Measurements from ENCODE around the gene PLXNA4. TPM values are rescaled to one million over a fixed set of nuclear protein-coding genes. Genes with fewer than 3 reads are reported as not detected.

The PLXNA4 gene
- total and polyA plus RNA-seq, 4 donors, result 0.63 to 4.6 (median 2.1) TPM

GRCh38 chr7:132226046-132226956 is 350.0 kb downstream of the PLXNA4 start:
- Histone ChIP-seq H3K9ac (ENCODE audit: insufficient read depth in 1 of 2, low read length in 2 of 2) (no peak overlapping the region), H3K4me1 (ENCODE audit: control insufficient read depth in 5 of 5, insufficient read depth in 5 of 5, low read length in 5 of 5) (no peaks in the 10 kb centered on the region), H3K4me3 (no peak overlapping the region), H3K27ac (ENCODE audit: low read depth in 1 of 2, low read length in 1 of 2) (no peak overlapping the region), H3K36me3 (ENCODE audit: control insufficient read depth in 4 of 4, insufficient read depth in 4 of 4, low read length in 4 of 4) (peaks cover 0 to 2% (median 0%) of the 10 kb centered on the region in 4 donors), H3K27me3 (ENCODE audit: control insufficient read depth in 3 of 3, insufficient read depth in 3 of 3, low read length in 2 of 3) (no peaks in the 10 kb centered on the region), H3K9me3 (ENCODE audit: control insufficient read depth in 4 of 4, insufficient read depth in 3 of 4, low read length in 3 of 4) (no peaks in the 10 kb centered on the region)
- 70 to 78% methylated on average over 11 of the region's 11 CpGs for WGBS, 2 donors
- ATAC-seq (ENCODE audit: insufficient read depth, low FRiP score), result no peak
- peak in 2 of 3 donors; percentile 36 to 52 for DNase-seq
- no peak for TF ChIP-seq CTCF (IDR thresholded peaks at IDR 0.05; ENCODE audit: control extremely low read depth, extremely low read depth)

GRCh38 chr7:132225216-132226030 is 350.8 kb downstream of the PLXNA4 start:
- H3K9ac ChIP-seq (ENCODE audit: insufficient read depth in 1 of 2, low read length in 2 of 2), result no peak overlapping the region
- ATAC-seq (ENCODE audit: insufficient read depth, low FRiP score) (no peak), DNase-seq (no peak)
- H3K9me3 ChIP-seq (ENCODE audit: control insufficient read depth in 4 of 4, insufficient read depth in 3 of 4, low read length in 3 of 4), result no peaks in the 10 kb centered on the region
- TF ChIP-seq CTCF (IDR thresholded peaks at IDR 0.05; ENCODE audit: control extremely low read depth, extremely low read depth), result no peak
- H3K27me3 ChIP-seq (ENCODE audit: control insufficient read depth in 3 of 3, insufficient read depth in 3 of 3, low read length in 2 of 3), result no peaks in the 10 kb centered on the region
- H3K4me1 ChIP-seq (ENCODE audit: control insufficient read depth in 5 of 5, insufficient read depth in 5 of 5, low read length in 5 of 5), result no peaks in the 10 kb centered on the region
- H3K4me3 ChIP-seq, result no peak overlapping the region
- H3K36me3 ChIP-seq (ENCODE audit: control insufficient read depth in 4 of 4, insufficient read depth in 4 of 4, low read length in 4 of 4), result peaks cover 0 to 2% (median 0%) of the 10 kb centered on the region in 4 donors
- WGBS, 2 donors, result 66 to 67% methylated on average over 7 to 8 of the region's 8 CpGs
- no peak overlapping the region for H3K27ac ChIP-seq (ENCODE audit: low read depth in 1 of 2, low read length in 1 of 2)

- Histone ChIP-seq H3K27ac (ENCODE audit: low read depth in 1 of 2, low read length in 1 of 2) (no peak overlapping the region), H3K9ac (ENCODE audit: insufficient read depth in 1 of 2, low read length in 2 of 2) (no peak overlapping the region), H3K4me3 (no peak overlapping the region), H3K4me1 (ENCODE audit: control insufficient read depth in 5 of 5, insufficient read depth in 5 of 5, low read length in 5 of 5) (no peaks in the 10 kb centered on the region), H3K36me3 (ENCODE audit: control insufficient read depth in 4 of 4, insufficient read depth in 4 of 4, low read length in 4 of 4) (peaks cover 0 to 2% (median 0%) of the 10 kb centered on the region in 4 donors), H3K9me3 (ENCODE audit: control insufficient read depth in 4 of 4, insufficient read depth in 3 of 4, low read length in 3 of 4) (no peaks in the 10 kb centered on the region), H3K27me3 (ENCODE audit: control insufficient read depth in 3 of 3, insufficient read depth in 3 of 3, low read length in 2 of 3) (no peaks in the 10 kb centered on the region)
- no peak for TF ChIP-seq CTCF (IDR thresholded peaks at IDR 0.05; ENCODE audit: control extremely low read depth, extremely low read depth)
- ATAC-seq (ENCODE audit: insufficient read depth, low FRiP score) (no peak), DNase-seq (no peak)
Observed at GRCh38 chr7:132221356-132221755, 354.9 kb downstream of the PLXNA4 start.
